DMS53 treated with DMSO at 0.1 percent for 48 hours (cell line): ENCODE results near the gene UBQLN4.
A peak's percentile ranks its signal among the peaks of the same experiment; 100 is the strongest.

Experiments
- DNase-seq: peaks from one replicate; lab custom pipeline; 2025; ENCODE audit not compliant: unreplicated experiment; lab: John Stamatoyannopoulos, UW

The UBQLN4 gene

GRCh38 chr1:156053768-156054499 lies at the start of gene UBQLN4:
TSS of gene UBQLN4 (minus strand) at chr1:156053798. CDS start at chr1:156053701, 97 bp downstream.
- DNase-seq: peak; percentile 68

- no peak for DNase-seq
Measured at GRCh38 chr1:156102633-156103511, 49.3 kb upstream of the UBQLN4 start.

GRCh38 chr1:156101880-156102279 lies 48.3 kb upstream of the UBQLN4 start:
- DNase-seq: no peak

- DNase-seq: no peak
Measured at GRCh38 chr1:156100205-156100995, 46.8 kb upstream of the UBQLN4 start.

- DNase-seq: no peak
Measured at GRCh38 chr1:156099282-156099681, 45.7 kb upstream of the UBQLN4 start.

- no peak for DNase-seq
Measured at GRCh38 chr1:156098784-156099183, 45.2 kb upstream of the UBQLN4 start.

- no peak for DNase-seq
Measured at GRCh38 chr1:156097499-156098178, 44.0 kb upstream of the UBQLN4 start.

- DNase-seq: peak; percentile 63
Measured at GRCh38 chr1:156096640-156097391, 43.2 kb upstream of the UBQLN4 start.

GRCh38 chr1:156095906-156096508 lies 42.4 kb upstream of the UBQLN4 start:
- DNase-seq: no peak

GRCh38 chr1:156091610-156092009 lies 38.0 kb upstream of the UBQLN4 start:
- DNase-seq: no peak

- peak; percentile 77 for DNase-seq
Measured at GRCh38 chr1:156090840-156091188, 37.2 kb upstream of the UBQLN4 start.

GRCh38 chr1:156090138-156090839 lies 36.7 kb upstream of the UBQLN4 start:
- no peak for DNase-seq

- no peak for DNase-seq
Measured at GRCh38 chr1:156089704-156090103, 36.1 kb upstream of the UBQLN4 start.

- peak; percentile 28 for DNase-seq
Measured at GRCh38 chr1:156086256-156086662, 32.7 kb upstream of the UBQLN4 start.

- DNase-seq: no peak
Measured at GRCh38 chr1:156083800-156084790, 30.5 kb upstream of the UBQLN4 start.

GRCh38 chr1:156082309-156083091 lies 28.9 kb upstream of the UBQLN4 start, which contains the start of gene MEX3A:
TSS of gene MEX3A (minus strand) at chr1:156082465. CDS start at chr1:156081998, 467 bp downstream.
- DNase-seq: peak; percentile 10

- DNase-seq: no peak
Measured at GRCh38 chr1:156081917-156082308, 28.3 kb upstream of the UBQLN4 start.
